Measurements from ENCODE around the gene PPP1R37.

DNA sequence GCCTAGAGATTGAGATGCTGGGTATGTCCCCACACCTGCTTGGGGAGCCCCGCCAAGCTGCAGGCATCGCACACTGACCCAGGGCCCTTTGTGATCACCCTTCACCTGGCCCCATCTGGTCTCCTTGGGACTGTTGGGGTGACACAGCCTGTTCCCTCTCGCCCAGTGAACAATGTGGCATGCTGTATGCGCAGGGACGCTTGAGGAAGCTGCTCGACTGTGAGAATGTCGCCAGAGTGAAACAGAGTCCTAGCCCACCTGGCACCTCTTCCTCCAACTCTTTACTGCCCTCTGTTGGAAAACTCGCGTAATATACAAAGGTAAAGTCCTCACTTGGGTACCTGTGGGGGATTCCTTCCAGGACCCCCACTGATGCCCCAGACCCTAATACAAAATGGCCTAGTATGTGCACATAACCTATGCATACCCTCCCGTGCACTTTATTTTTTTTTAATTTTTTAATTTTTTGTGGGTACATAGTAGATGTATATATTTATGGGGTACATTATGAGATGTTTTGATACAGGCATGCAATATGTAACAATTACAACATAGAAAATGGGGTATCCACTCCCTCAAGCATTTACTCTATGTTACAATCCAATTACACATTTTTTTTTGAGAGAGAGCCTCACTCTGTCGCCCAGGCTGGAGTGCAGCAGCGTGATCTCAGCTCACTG lies 94.6 kb downstream of the PPP1R37 start:
- TF ChIP-seq SIN3A (IDR thresholded peaks at IDR 0.05; ENCODE audit: borderline replicate concordance, insufficient read depth, low read depth, low read length) (no peak), POLR2AphosphoS5 (IDR thresholded peaks at IDR 0.05; ENCODE audit: low read depth, low read length) (no peak), TCF7L2 (IDR thresholded peaks at IDR 0.05; ENCODE audit: low read depth, low read length) (no peak)
- TF ChIP-seq, protein P1, sequence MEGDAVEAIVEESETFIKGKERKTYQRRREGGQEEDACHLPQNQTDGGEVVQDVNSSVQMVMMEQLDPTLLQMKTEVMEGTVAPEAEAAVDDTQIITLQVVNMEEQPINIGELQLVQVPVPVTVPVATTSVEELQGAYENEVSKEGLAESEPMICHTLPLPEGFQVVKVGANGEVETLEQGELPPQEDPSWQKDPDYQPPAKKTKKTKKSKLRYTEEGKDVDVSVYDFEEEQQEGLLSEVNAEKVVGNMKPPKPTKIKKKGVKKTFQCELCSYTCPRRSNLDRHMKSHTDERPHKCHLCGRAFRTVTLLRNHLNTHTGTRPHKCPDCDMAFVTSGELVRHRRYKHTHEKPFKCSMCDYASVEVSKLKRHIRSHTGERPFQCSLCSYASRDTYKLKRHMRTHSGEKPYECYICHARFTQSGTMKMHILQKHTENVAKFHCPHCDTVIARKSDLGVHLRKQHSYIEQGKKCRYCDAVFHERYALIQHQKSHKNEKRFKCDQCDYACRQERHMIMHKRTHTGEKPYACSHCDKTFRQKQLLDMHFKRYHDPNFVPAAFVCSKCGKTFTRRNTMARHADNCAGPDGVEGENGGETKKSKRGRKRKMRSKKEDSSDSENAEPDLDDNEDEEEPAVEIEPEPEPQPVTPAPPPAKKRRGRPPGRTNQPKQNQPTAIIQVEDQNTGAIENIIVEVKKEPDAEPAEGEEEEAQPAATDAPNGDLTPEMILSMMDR (IDR thresholded peaks at IDR 0.05) = peak; percentile 73
